Measurements from ENCODE around the gene NBEA. TPM values are rescaled to one million over a fixed set of nuclear protein-coding genes. Genes with fewer than 3 reads are reported as not detected.

NBEA gene
- total RNA-seq, 1 experiment from 2014 or later = 0.54 TPM

DNA sequence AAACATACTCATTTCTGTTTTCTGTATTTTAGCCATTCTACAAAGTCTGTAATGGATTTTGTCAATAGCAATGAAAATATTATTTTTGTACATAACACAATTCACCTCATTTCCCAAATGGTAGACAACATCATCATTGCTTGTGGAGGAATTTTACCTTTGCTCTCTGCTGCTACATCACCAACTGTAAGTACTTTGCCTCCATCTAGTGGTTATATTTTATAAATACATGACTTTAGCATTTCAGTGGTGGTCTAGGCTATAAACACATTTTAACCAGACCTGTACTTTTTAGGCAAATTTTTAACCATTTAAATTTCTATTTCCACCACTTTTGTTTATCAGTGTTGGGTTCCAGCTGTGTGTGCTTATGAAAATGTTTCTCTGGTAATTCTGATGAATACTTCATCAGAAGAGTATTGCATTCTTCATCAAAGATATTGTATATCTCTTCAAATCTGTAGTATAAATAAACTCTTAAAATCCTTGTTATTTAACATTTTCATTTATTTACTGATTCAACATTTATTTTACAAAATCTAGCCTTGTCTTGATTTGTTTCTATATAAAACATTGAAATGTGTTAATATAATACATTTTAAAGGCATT, 222.4 kb downstream of the NBEA start:
- Mint-ChIP-seq H3K9me3 (ENCODE audit: unreplicated experiment) (no peaks in the 10 kb centered on the region), H3K27ac (ENCODE audit: unreplicated experiment) (no peak overlapping the region), H3K27me3 (ENCODE audit: insufficient read depth, unreplicated experiment) (no peaks in the 10 kb centered on the region), H3K36me3 (ENCODE audit: insufficient read depth, unreplicated experiment) (no peaks in the 10 kb centered on the region), H3K4me3 (ENCODE audit: unreplicated experiment) (no peak overlapping the region), H3K4me1 (ENCODE audit: low read depth, unreplicated experiment) (no peaks in the 10 kb centered on the region)
- CTCF ChIA-PET = no interaction called here
- intact Hi-C loops (cut with micrococcal nuclease; ENCODE audit: unreplicated experiment) = loop anchor here (2.0 to 5.0 kb wide), 2 partner anchors 1234 to 1362 kb away; no protein-coding TSS in a partner anchor
- POLR2A ChIA-PET = no interaction called here
- TF ChIP-seq, protein P1, sequence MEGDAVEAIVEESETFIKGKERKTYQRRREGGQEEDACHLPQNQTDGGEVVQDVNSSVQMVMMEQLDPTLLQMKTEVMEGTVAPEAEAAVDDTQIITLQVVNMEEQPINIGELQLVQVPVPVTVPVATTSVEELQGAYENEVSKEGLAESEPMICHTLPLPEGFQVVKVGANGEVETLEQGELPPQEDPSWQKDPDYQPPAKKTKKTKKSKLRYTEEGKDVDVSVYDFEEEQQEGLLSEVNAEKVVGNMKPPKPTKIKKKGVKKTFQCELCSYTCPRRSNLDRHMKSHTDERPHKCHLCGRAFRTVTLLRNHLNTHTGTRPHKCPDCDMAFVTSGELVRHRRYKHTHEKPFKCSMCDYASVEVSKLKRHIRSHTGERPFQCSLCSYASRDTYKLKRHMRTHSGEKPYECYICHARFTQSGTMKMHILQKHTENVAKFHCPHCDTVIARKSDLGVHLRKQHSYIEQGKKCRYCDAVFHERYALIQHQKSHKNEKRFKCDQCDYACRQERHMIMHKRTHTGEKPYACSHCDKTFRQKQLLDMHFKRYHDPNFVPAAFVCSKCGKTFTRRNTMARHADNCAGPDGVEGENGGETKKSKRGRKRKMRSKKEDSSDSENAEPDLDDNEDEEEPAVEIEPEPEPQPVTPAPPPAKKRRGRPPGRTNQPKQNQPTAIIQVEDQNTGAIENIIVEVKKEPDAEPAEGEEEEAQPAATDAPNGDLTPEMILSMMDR (IDR thresholded peaks at IDR 0.05; ENCODE audit: insufficient read depth in 1 of 2, low read depth in 1 of 2, low read length in 1 of 2, severe bottlenecking in 1 of 2, unreplicated experiment in 1 of 2) = peak; percentile 66 to 67
- no peaks in the 10 kb centered on the region for H3K9me3 ChIP-seq
- no peaks in the 10 kb centered on the region for H3K27me3 ChIP-seq (replicated peaks; ENCODE audit: control insufficient read depth, insufficient read depth, low read length)
- H3K4me3 ChIP-seq (ENCODE audit: low read depth, low read length) = no peak overlapping the region
- H3K4me1 ChIP-seq = no peaks in the 10 kb centered on the region
- peak in 1 of 2 experiments; percentile 7 for DNase-seq
- H3K36me3 ChIP-seq (ENCODE audit: control insufficient read depth, insufficient read depth, low read length) = no peaks in the 10 kb centered on the region
- BruUV-seq (replicated peaks) = no TSS peak

DNA sequence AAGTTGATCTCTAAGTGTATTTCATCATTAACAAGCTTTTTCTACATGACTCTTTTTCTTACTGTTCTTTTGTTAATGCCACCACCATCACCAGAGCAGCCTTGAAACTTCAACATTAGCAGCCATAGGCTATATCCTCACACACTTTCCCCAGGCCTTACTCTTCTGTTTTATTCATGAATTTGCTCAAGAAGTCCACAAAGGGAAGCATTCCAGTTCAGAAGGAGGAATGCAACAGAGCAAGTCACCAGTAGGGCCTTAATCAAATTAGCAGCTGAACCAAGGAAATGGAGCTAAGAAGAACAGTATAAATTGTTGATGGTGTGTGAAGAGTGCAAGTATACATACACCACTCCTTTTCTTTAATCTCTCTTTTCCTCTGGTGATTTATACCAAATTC, 223.1 kb downstream of the NBEA start:
- no peak for DNase-seq
- Mint-ChIP-seq H3K27me3 (ENCODE audit: insufficient read depth, unreplicated experiment) (no peaks in the 10 kb centered on the region), H3K36me3 (ENCODE audit: insufficient read depth, unreplicated experiment) (no peaks in the 10 kb centered on the region), H3K27ac (ENCODE audit: unreplicated experiment) (no peak overlapping the region), H3K9me3 (ENCODE audit: unreplicated experiment) (no peaks in the 10 kb centered on the region), H3K4me1 (ENCODE audit: low read depth, unreplicated experiment) (no peaks in the 10 kb centered on the region), H3K4me3 (ENCODE audit: unreplicated experiment) (no peak overlapping the region)
- H3K36me3 ChIP-seq (ENCODE audit: control insufficient read depth, insufficient read depth, low read length) = no peaks in the 10 kb centered on the region
- no TSS peak for BruUV-seq (replicated peaks)
- H3K9me3 ChIP-seq = no peaks in the 10 kb centered on the region
- ChIA-PET CTCF (no interaction called here), POLR2A (no interaction called here)
- no peaks in the 10 kb centered on the region for H3K4me1 ChIP-seq
- intact Hi-C loops (cut with micrococcal nuclease; ENCODE audit: unreplicated experiment) = loop anchor here (2.0 kb wide), 1 partner anchor 1234 kb away; no protein-coding TSS in a partner anchor
- TF ChIP-seq, protein P1 (IDR thresholded peaks at IDR 0.05; ENCODE audit: insufficient read depth in 1 of 2, low read depth in 1 of 2, low read length in 1 of 2, severe bottlenecking in 1 of 2, unreplicated experiment in 1 of 2) = no peak
- no peak overlapping the region for H3K4me3 ChIP-seq (ENCODE audit: low read depth, low read length)
- H3K27me3 ChIP-seq (replicated peaks; ENCODE audit: control insufficient read depth, insufficient read depth, low read length) = no peaks in the 10 kb centered on the region

DNA sequence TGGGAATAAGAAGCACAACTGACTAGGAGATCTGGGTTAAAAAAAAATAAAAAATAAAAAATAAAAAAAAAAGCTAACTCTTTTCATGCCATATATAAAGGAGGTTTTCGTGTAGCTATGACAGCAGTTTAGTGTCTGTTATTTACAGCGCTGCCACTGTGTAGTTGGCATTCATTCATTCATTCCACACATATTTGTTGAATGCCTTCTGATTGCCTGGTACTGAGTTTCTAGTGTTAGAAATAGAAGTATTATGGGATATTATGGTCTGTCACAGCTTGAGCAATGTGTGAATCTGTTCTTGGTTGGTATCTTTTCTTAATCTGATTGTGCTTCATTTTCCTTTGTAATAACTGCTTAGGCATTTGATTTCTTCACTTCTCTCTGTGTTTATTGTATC, 237.4 kb downstream of the NBEA start:
- TF ChIP-seq, protein P1 (IDR thresholded peaks at IDR 0.05; ENCODE audit: insufficient read depth in 1 of 2, low read depth in 1 of 2, low read length in 1 of 2, severe bottlenecking in 1 of 2, unreplicated experiment in 1 of 2) = no peak
- Histone ChIP-seq H3K36me3 (ENCODE audit: control insufficient read depth, insufficient read depth, low read length) (no peaks in the 10 kb centered on the region), H3K9me3 (no peaks in the 10 kb centered on the region), H3K4me1 (no peaks in the 10 kb centered on the region), H3K27me3 (replicated peaks; ENCODE audit: control insufficient read depth, insufficient read depth, low read length) (no peaks in the 10 kb centered on the region), H3K4me3 (ENCODE audit: low read depth, low read length) (no peak overlapping the region)
- Mint-ChIP-seq H3K36me3 (ENCODE audit: insufficient read depth, unreplicated experiment) (no peaks in the 10 kb centered on the region), H3K4me3 (ENCODE audit: unreplicated experiment) (no peak overlapping the region), H3K27me3 (ENCODE audit: insufficient read depth, unreplicated experiment) (no peaks in the 10 kb centered on the region), H3K9me3 (ENCODE audit: unreplicated experiment) (no peaks in the 10 kb centered on the region), H3K4me1 (ENCODE audit: low read depth, unreplicated experiment) (no peaks in the 10 kb centered on the region), H3K27ac (ENCODE audit: unreplicated experiment) (no peak overlapping the region)
- no TSS peak for BruUV-seq (replicated peaks)
- DNase-seq = no peak
- ChIA-PET CTCF (no interaction called here), POLR2A (no interaction called here)
- intact Hi-C loops (cut with micrococcal nuclease; ENCODE audit: unreplicated experiment) = no loop called here
